Fibroblast of villous mesenchyme (primary cell): ENCODE data around the gene TMEM131L. TPM values are rescaled to one million over a fixed set of nuclear protein-coding genes. Genes with fewer than 3 reads are reported as not detected.

Source experiments
- DNase-seq: peaks from one replicate; pipeline ENCODE4 v3.0.0-alpha.2; 2010; ENCODE audit warnings: low read depth
- H3K4me3 ChIP-seq: 2 replicates; pipeline ENCODE4 v1.5.1; 2011; ENCODE audit warnings: low read depth, mild to moderate bottlenecking, low read length
- CTCF ChIP-seq: IDR thresholded peaks from 2 replicates; pipeline ENCODE4 v1.5.1; 2012; ENCODE audit warnings: low read depth, mild to moderate bottlenecking, low read length; ENCODE audit not compliant: insufficient read depth
- total RNA-seq: library from RNA; depleted of rRNA; stranded (reverse); fragments of >200 nt; gene quantifications from 2 replicates; pipeline ENCODE4 v1.2.3, GENCODE V29; 2012

TMEM131L gene
- total RNA-seq, 1 donor, result 4.7 TPM

GRCh38 chr4:153639833-153640802 is 174.0 kb downstream of the TMEM131L start:
- no peak for TF ChIP-seq CTCF
- no peak overlapping the region for H3K4me3 ChIP-seq
- no peak for DNase-seq

- no peak for DNase-seq
- no peak overlapping the region for H3K4me3 ChIP-seq
- TF ChIP-seq CTCF, result no peak
These were observed 175.4 kb downstream of the TMEM131L start for GRCh38 chr4:153641532-153641931.

- no peak overlapping the region for H3K4me3 ChIP-seq
- DNase-seq, result peak; percentile 55
- TF ChIP-seq CTCF, result peak; percentile 62
These were observed 177.5 kb downstream of the TMEM131L start for GRCh38 chr4:153643406-153644383.

GRCh38 chr4:153645183-153645582 is 179.0 kb downstream of the TMEM131L start:
- peak; percentile 19 for TF ChIP-seq CTCF
- no peak for DNase-seq
- H3K4me3 ChIP-seq, result no peak overlapping the region

GRCh38 chr4:153646261-153646660 is 180.1 kb downstream of the TMEM131L start:
- no peak for TF ChIP-seq CTCF
- DNase-seq, result no peak
- no peak overlapping the region for H3K4me3 ChIP-seq

- DNase-seq, result no peak
- H3K4me3 ChIP-seq, result no peak overlapping the region
- TF ChIP-seq CTCF, result no peak
These were observed 180.8 kb downstream of the TMEM131L start for GRCh38 chr4:153646978-153647377.
